Left lobe of liver (tissue), 2 donors: ENCODE results near the gene RSAD2. TPM values are rescaled to one million over a fixed set of nuclear protein-coding genes. Genes with fewer than 3 reads are reported as not detected.

Source experiments
- ATAC-seq: fragments of 200-7000 bp; cut with Tn5 transposase; one replicate; pipeline ENCODE4 v1.9.1; 2020; ENCODE audit warnings: mild to moderate bottlenecking, moderate library complexity
- DNase-seq: peaks from one replicate; pipeline ENCODE4 v3.0.0-alpha.2; 2020; ENCODE audit warnings: low spot score
- total RNA-seq: library from RNA; stranded (reverse); gene quantifications from one replicate; pipeline ENCODE4 v1.2.1, GENCODE V29; 2021
- donor health status: DM: no; HTN: no; CAD: no; lungs with moderate emphysema.
- donor health status: DM: no; HTN: yes; CAD: no.

The RSAD2 gene
- total RNA-seq, 1 donor from 2014 or later = 1.6 TPM

DNA sequence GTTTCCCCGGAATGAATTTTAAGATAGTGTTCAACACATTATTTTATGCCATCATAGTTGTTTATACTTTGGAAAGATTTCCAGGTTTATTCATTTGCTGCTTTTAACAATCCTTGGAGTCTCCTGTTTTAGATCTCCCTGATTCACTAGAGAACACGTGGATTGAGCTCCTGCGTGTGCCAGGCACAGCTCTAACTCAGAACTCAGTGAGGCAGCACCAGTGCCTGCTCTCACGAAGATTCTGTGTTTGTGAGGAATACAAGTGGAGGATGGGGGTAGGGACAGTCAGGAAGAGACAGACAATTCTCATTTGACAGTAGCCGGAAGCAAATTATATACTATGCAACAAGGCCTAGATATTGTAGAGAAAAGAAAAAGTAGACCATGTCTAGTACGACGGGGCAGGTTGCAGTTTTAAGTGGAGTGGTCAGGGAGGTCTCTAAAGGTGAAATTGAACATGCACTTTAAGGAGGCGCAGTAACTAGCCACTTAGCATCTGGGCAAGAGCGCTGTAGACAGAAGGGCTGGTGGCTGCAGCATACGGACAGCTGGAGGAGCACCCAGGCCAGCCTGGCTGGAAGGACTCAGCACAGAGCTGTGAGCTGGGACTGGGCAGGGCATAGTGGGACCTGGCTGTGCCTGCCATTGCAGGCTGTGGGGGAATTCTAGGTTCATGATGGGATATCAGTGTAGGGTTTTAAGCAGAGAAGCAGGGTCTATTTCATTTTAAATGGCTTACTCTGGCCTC, 63.9 kb downstream of the RSAD2 start:
- ATAC-seq (no peak), DNase-seq (no peak)

DNA sequence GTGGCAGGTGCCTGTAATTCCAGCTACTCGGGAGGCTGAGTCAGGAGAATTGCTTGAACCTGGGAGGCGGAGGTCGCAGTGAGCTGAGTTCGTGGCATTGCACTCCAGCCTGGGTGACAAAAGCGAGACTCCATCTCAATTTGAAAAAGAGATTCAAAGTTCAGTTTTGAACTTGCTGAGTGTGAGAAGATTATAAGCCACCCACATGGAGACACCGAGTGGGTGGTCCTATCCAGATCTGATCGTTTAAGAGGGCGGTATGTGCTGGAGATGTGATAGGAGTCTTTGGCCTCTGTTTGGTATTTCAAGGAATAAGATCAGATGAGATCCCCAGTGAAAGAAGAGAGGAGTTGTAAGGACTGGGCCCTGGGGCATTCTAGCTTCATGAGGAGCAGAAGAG, 65.3 kb downstream of the RSAD2 start:
- no peak for DNase-seq
- ATAC-seq = no peak

DNA sequence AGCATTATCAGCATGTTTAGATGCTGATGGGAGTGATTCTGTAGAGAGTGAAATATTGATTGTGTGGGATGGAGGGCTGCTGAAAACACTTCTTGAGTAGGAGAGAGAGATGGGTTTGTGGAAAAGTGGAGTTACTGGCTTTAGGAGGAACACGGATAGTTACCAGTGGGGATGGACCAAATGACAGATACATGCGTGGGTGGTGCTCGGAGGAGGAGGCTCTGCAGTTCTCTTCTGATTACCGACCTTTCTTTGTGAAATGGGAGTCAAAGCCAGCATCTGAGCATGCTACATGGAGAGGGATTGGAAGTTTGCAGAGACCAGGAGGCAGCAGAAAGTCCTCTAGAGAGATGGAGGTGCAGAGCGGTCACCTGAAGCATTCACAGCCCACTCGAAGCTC, 65.9 kb downstream of the RSAD2 start:
- DNase-seq (no peak), ATAC-seq (no peak)

DNA sequence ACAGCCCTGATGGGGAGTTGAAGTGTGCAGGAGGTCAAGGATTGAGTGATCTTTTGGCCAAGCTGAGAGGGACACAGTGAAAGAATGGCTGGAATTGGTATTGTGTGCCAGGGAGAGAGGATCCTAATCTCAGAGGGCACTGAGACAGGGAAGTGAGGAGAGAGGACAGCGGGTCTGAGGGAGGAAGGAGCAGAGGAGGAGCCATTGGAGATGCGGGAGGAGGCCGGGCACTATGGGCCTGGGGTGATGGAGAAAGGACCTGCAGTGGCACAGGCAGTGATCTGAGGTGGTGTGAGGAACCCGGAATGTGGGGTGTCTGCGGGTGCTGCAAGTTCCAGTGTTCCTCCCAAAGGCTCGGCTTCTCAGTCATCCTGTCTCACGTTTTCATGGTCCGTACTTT, 66.4 kb downstream of the RSAD2 start:
- no peak for ATAC-seq
- no peak for DNase-seq

DNA sequence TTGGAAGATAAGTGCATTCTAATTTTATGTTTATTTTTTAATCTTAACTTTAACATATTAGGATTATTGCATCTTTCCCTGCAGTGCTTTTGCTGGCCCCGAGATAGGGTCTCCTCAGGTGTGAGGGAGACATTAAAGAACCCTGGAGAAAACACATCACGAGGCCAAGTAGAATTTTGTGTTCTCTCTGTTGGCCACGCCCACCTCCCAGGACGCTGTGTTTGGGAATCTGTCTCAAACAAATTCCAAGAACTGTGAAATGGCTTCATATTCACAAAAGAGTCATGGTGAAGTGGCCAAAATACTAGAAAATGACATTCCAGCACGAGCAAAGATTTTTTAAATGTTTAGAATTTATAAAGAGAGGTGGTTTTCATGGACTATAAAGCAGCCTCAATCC, 67.0 kb downstream of the RSAD2 start:
- DNase-seq (no peak), ATAC-seq (no peak)

DNA sequence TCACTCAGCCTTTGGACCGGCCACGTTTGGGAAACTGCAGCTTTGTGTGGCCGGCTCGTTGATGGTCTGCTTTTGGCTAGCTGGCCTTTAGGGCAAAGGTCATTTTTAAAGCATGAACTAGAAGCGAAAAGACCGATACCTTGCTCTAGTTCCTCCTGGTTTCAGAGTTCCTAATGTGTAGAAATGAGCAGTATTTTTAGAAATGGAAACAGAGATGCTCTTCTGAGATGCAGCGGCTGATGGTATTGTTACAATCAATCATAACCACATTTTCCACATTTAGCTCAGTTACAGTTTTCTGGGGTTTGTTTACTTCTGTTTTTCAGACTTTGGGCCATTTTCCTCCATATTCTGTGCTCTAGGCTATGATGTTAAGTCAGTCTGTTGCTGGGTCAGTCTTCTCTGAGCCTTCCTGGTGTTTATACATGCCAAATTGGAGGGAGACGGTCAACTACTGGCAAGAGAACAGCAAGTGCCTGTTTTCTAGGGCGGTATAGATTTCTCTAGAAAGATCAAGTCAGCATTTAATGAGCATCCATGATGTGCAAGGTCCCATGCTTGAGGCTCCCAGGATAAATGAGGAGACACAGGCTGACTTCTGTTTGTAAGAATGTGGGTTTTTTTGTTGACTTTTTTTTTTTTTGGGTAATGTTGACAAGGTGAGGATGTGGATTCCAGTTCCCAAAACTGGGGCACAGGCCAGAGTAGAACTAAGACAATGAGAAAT, 67.7 kb downstream of the RSAD2 start:
- ATAC-seq (peak; percentile 69), DNase-seq (no peak)

DNA sequence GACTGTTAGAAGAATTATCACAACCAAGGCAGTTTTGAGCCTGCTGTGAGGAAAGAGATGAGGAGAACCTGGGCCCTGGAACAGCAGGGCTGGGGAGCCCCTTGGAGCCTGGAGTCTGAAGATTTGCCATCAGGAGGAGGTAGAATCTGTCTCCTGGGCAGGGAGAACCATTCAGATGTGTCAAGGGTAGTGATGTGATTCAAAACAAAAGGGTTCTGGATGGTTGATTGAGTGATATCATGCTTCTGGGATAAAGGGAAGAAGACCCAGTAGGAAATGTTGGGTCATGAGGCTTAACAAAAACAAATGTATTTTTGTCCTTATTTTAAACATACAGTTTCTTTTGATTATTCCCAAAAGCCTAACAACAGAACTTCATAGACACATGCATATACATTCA, 68.2 kb downstream of the RSAD2 start:
- ATAC-seq = no peak
- no peak for DNase-seq

DNA sequence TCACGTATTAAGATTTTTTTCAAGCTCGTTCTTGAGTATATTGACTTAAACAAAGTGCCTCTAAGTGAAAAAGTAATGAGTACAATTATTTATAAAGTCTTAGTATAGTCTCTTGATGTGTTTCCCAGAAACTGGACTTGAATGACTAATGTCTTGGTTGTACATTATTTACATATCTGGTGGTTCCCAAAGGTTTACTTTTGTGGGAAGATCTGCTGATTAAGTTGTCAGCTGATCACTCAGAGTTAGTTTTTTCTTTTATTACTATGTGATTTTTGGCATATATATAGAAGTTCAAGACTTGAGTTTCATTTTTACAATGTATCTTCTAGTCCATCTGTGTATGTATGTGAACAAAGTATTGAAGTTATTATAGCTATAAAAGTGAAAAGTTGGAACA, 69.1 kb downstream of the RSAD2 start:
- ATAC-seq = no peak
- no peak for DNase-seq

Other genes with a start within 250 kb of the RSAD2 start
- gene CMPK2, start 11.9 kb upstream of the RSAD2 start, total RNA-seq = 3.2 TPM
- gene RNF144A, start 39.6 kb downstream of the RSAD2 start, total RNA-seq = 3.2 TPM